Measurements from ENCODE around the gene ADARB1.

ADARB1 gene

DNA sequence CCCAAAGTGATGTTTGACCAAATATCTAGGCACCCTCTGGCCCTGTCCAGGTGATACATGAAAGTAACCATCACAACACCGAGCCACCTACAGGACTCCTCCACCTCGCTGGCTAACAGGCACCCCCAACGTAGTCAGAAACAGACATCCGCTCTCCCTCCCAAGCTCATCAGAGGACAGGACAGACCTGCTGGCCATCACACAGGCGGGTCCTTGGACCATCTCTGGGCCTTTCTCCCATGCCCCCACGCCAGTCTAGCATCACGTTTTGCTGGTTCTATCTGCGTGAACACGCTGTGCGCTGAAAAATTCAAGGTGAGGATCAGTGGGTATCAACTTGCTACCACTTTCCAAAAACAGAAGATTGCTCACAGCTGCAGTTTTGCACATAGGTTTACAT is 21.4 kb upstream of the ADARB1 start:
- TF ChIP-seq, protein P1, sequence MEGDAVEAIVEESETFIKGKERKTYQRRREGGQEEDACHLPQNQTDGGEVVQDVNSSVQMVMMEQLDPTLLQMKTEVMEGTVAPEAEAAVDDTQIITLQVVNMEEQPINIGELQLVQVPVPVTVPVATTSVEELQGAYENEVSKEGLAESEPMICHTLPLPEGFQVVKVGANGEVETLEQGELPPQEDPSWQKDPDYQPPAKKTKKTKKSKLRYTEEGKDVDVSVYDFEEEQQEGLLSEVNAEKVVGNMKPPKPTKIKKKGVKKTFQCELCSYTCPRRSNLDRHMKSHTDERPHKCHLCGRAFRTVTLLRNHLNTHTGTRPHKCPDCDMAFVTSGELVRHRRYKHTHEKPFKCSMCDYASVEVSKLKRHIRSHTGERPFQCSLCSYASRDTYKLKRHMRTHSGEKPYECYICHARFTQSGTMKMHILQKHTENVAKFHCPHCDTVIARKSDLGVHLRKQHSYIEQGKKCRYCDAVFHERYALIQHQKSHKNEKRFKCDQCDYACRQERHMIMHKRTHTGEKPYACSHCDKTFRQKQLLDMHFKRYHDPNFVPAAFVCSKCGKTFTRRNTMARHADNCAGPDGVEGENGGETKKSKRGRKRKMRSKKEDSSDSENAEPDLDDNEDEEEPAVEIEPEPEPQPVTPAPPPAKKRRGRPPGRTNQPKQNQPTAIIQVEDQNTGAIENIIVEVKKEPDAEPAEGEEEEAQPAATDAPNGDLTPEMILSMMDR (IDR thresholded peaks at IDR 0.05; ENCODE audit: borderline replicate concordance, insufficient read depth, low read depth, low read length) = no peak
- no peak overlapping the region for H3K4me3 ChIP-seq (ENCODE audit: low read depth, low read length)

GRCh38 chr21:45053561-45054226 is 20.7 kb upstream of the ADARB1 start:
- H3K4me3 ChIP-seq (ENCODE audit: low read depth, low read length) = no peak overlapping the region
- TF ChIP-seq, protein P1 (IDR thresholded peaks at IDR 0.05; ENCODE audit: borderline replicate concordance, insufficient read depth, low read depth, low read length) = no peak

GRCh38 chr21:45054227-45054926 is 20.0 kb upstream of the ADARB1 start:
- TF ChIP-seq, protein P1 (IDR thresholded peaks at IDR 0.05; ENCODE audit: borderline replicate concordance, insufficient read depth, low read depth, low read length) = no peak
- no peak overlapping the region for H3K4me3 ChIP-seq (ENCODE audit: low read depth, low read length)

DNA sequence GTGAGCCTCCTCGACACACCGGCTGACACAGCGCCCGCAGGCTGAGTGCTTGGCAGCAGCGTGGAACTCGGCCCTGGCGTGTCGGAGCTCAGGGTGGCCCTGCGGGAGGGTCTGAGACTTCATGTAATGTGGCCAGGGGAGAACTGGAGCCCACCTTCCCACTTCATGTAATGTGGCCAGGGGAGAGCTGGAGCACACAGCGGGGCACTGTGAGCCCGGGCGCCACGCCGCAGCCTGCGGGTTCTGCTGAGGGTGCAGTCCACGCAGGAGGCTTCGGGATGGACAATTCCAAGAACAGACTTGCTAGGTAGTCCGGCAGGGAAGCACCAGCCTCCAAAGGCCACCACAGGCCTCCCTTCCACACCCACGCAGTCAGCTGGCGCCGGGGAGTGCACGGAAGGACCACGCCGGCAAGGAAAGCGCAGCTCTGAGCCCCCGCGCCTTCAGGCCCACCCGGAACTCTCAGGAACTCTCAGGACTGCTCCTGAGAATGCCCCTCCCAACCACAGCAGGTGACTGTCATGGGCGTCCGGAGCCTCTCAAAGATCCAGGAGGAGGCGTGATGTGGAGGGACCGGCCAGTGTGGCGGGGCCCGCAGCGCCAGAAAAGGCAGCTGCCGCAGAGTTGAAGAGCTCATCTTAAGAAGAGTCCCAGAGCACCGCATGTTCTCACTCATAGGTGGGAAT is 19.3 kb upstream of the ADARB1 start:
- TF ChIP-seq, protein P1 (IDR thresholded peaks at IDR 0.05; ENCODE audit: borderline replicate concordance, insufficient read depth, low read depth, low read length) = no peak
- H3K4me3 ChIP-seq (ENCODE audit: low read depth, low read length) = no peak overlapping the region

DNA sequence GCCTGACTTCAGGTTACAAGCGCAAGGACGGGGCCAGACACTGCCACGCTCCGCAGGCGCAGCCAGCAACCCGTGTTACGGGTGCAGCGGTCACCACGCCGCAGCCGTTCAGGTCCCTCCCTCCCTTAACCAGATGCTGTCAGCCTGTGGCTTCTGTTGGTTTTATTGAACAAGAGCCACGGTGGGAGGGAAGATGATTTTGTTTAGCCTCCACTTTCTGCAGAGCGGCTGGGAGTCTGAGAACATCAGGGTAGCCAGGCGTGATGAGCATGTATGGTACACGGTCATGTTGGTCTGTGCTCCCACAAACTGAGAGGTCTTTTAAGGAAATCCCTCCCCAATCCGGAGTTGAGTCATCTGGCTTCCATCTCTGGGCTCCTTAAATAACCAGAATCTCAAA is 18.5 kb upstream of the ADARB1 start:
- no peak overlapping the region for H3K4me3 ChIP-seq (ENCODE audit: low read depth, low read length)
- TF ChIP-seq, protein P1 (IDR thresholded peaks at IDR 0.05; ENCODE audit: borderline replicate concordance, insufficient read depth, low read depth, low read length) = no peak

DNA sequence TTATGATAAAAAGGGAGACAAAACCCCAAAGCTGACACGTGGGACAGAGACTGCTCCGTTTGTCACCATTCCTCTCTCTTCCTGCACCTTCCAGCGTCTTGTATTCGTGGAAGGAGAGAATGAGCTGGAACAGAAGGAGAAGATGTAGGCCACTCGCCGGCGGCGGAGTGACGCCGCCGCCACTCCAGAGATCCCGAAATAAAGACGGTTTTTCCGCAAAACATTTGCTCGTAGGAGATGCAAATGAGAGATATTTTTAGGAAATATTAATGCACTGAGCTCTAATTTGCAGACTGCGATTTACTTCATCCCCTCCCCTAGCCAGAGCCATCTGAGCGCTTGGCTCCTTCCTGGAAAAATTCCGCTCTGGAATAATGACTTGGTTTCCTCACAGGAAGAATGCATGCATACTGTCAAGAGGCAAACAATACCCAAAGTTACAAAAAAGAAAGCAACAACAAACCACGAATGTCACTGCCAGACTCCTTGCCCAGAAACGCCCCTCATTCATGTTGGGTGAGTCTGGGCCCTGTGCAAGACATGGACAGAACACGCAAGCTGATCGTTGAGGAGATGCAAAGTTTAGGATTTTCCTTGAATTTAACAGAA is 18.0 kb upstream of the ADARB1 start:
- TF ChIP-seq, protein P1 (IDR thresholded peaks at IDR 0.05; ENCODE audit: borderline replicate concordance, insufficient read depth, low read depth, low read length) = no peak
- no peak overlapping the region for H3K4me3 ChIP-seq (ENCODE audit: low read depth, low read length)

Data from GM12875 (cell line).